Activated CD8-positive, alpha-beta T cell treated with anti-CD3 and anti-CD28 coated beads, Interleukin-2, amount 10 ng/mL, durations not matched to agents 7 days and 5 days (primary cell): ENCODE results near the gene DNAI2. TPM values are rescaled to one million over a fixed set of nuclear protein-coding genes. Genes with fewer than 3 reads are reported as not detected.

Experiments used
- ATAC-seq: fragments of 150-1000 bp; cut with Tn5 transposase; one replicate; pipeline ENCODE4 v1.10.0; 2021; ENCODE audit warnings: moderate library complexity
- CTCF ChIA-PET: fragments of 350-600 bp; sonication (Branson Sonifier 250); formaldehyde crosslinking; loops from one replicate; lab custom pipeline; 2021; ENCODE audit warnings: antibody characterized with exemption; lab: Charles Lee
- POLR2A ChIA-PET: fragments of 350-600 bp; sonication (Branson Sonifier 250); formaldehyde crosslinking; loops from one replicate; lab custom pipeline; 2021; ENCODE audit warnings: antibody characterized with exemption; lab: Charles Lee
- DNase-seq: peaks from one replicate; pipeline ENCODE4 v3.0.0-alpha.2; 2020
- H3K27ac Mint-ChIP-seq: one replicate; pipeline ENCODE4 v1.8.0; 2021; ENCODE audit warnings: mild to moderate bottlenecking, mixed read lengths
- H3K27me3 Mint-ChIP-seq: one replicate; pipeline ENCODE4 v1.8.0; 2021; ENCODE audit warnings: low read depth, mixed read lengths
- H3K36me3 Mint-ChIP-seq: one replicate; pipeline ENCODE4 v1.8.0; 2021; ENCODE audit warnings: low read depth, mixed read lengths
- H3K4me1 Mint-ChIP-seq: one replicate; pipeline ENCODE4 v1.8.0; 2021; ENCODE audit warnings: low read depth, mixed read lengths
- H3K4me3 Mint-ChIP-seq: one replicate; pipeline ENCODE4 v1.8.0; 2021; ENCODE audit warnings: mild to moderate bottlenecking, mixed read lengths
- H3K9me3 Mint-ChIP-seq: one replicate; pipeline ENCODE4 v1.8.0; 2022; ENCODE audit warnings: mixed read lengths; ENCODE audit not compliant: insufficient read depth
- total RNA-seq, 2 experiments: library from RNA; stranded (reverse); gene quantifications; one replicate each; pipeline ENCODE4 v1.2.3, GENCODE V29; 2021

Gene DNAI2
- total RNA-seq, 2 experiments from 2014 or later = 0.52 to 0.84 TPM

- Mint-ChIP-seq H3K9me3 (no peaks in the 10 kb centered on the region), H3K36me3 (no peaks in the 10 kb centered on the region), H3K4me1 (no peaks in the 10 kb centered on the region), H3K27me3 (peaks cover 11% of the 10 kb centered on the region), H3K4me3 (no peak overlapping the region), H3K27ac (no peak overlapping the region)
- ChIA-PET CTCF (interaction anchor here (1.7 kb wide), 1 partner anchor 12 kb away, joined by 4 read pairs; no protein-coding TSS in a partner anchor), POLR2A (no interaction called here)
- no peak for DNase-seq
- no peak for ATAC-seq
Measured at GRCh38 chr17:74345433-74346241, 71.6 kb downstream of the DNAI2 start.

DNA sequence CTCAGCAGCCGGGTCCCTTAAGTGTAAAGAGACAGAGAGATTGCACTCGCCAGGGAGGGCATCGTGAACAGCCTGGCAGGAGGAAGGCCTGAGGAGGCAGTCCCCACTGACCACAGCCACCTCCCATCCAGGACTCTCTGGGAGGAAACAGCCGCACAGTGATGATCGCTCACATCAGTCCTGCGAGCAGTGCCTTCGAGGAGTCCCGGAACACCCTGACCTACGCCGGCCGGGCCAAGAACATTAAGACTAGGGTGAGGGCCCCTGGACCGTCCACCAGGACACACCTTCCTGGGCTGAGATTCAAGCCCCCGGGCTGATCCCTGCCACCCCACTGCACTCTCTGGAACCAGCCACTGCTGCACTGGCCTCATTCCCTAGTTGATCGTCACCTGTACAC, 73.6 kb downstream of the DNAI2 start:
- ChIA-PET CTCF (no interaction called here), POLR2A (interaction anchor here (1.4 kb wide), 1 partner anchor 23 kb away, joined by 3 read pairs; no protein-coding TSS in a partner anchor)
- Mint-ChIP-seq H3K27ac (no peak overlapping the region), H3K4me1 (no peaks in the 10 kb centered on the region), H3K36me3 (no peaks in the 10 kb centered on the region), H3K27me3 (peaks cover 26% of the 10 kb centered on the region), H3K9me3 (no peaks in the 10 kb centered on the region), H3K4me3 (no peak overlapping the region)
- DNase-seq = no peak
- ATAC-seq = no peak

DNA sequence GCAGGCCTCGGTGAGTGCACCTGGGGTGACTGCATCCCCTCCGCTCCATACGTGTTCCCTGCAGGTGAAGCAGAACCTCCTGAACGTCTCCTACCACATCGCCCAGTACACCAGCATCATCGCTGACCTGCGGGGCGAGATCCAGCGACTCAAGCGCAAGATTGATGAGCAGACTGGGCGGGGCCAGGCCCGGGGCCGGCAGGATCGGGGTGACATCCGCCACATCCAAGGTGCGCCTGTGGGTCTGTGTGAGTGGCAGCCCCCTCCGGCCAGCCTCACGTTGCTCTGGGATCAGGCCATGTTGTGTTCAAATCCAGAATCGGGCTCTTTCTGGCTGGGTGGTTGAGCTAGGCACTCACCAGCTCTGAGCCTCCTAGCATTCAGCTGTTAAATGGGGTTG, 75.1 kb downstream of the DNAI2 start:
- Mint-ChIP-seq H3K27me3 (peaks cover 39% of the 10 kb centered on the region), H3K27ac (no peak overlapping the region), H3K4me1 (no peaks in the 10 kb centered on the region), H3K4me3 (no peak overlapping the region), H3K36me3 (no peaks in the 10 kb centered on the region), H3K9me3 (no peaks in the 10 kb centered on the region)
- POLR2A ChIA-PET = no interaction called here
- CTCF ChIA-PET = interaction anchor here (0.7 kb wide), 1 partner anchor 43 kb away, joined by 3 read pairs; no protein-coding TSS in a partner anchor
- no peak for DNase-seq
- ATAC-seq = no peak

DNA sequence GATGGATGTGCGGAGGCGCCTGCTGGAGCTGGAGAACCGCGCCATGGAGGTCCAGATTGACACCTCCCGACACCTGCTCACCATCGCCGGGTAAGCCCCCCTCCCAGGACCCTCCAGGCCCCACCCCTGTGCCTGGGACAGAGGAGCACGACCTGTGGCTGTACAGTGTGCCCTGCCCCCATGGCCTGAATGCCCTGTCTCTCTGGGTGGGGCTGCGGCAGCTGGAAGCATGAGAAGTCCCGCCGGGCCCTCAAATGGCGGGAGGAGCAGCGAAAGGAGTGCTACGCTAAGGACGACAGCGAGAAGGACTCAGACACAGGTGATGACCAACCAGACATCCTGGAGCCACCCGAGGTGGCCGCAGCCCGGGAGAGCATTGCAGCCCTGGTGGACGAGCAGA, 76.5 kb downstream of the DNAI2 start:
- H3K9me3 Mint-ChIP-seq = no peaks in the 10 kb centered on the region
- no peak overlapping the region for H3K27ac Mint-ChIP-seq
- no peak for ATAC-seq
- CTCF ChIA-PET = interaction anchor here (0.5 to 3.0 kb wide), 2 partner anchors 18 to 233 kb away, joined by 3 to 20 read pairs; no protein-coding TSS in a partner anchor
- no peaks in the 10 kb centered on the region for H3K4me1 Mint-ChIP-seq
- DNase-seq = no peak
- no peaks in the 10 kb centered on the region for H3K36me3 Mint-ChIP-seq
- H3K4me3 Mint-ChIP-seq = no peak overlapping the region
- peaks cover 45% of the 10 kb centered on the region for H3K27me3 Mint-ChIP-seq
- POLR2A ChIA-PET = no interaction called here

DNA sequence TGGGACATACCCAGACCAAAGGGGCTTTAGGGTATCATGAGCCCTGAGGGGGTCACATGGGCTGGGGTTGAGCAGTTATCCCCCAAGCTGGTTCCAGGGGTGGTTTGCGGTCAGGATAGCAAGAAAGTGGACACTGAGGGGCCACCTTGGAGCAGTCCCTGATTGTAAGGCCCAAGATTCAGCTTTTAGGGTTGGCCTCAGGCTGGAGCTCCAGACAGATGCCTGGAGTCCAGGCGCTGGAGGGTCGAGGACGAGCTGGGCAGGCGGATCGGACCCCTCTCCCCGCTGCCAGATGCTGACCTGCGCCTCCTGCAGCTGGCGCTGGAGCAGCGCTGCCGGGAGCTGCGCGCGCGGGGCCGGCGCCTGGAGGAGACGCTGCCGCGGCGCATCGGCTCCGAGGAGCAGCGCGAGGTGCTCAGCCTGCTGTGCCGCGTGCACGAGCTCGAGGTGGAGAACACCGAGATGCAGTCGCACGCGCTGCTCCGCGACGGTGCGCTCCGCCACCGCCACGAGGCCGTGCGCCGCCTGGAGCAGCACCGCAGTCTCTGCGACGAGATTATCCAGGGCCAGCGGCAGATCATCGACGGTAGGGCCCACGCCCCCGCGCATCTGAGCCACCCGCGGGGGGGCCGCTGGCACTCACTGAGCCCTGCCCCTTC, 77.6 kb downstream of the DNAI2 start:
- Mint-ChIP-seq H3K27me3 (peaks cover 54% of the 10 kb centered on the region), H3K9me3 (no peaks in the 10 kb centered on the region), H3K27ac (no peak overlapping the region), H3K4me1 (no peaks in the 10 kb centered on the region), H3K4me3 (no peak overlapping the region), H3K36me3 (no peaks in the 10 kb centered on the region)
- DNase-seq = no peak
- peak; percentile 37 for ATAC-seq
- ChIA-PET CTCF (interaction anchor here (0.7 to 3.0 kb wide), 6 partner anchors 10 to 139 kb away, joined by 3 to 20 read pairs (median 4); partner anchors contain the start of genes BTBD17 and TTYH2), POLR2A (no interaction called here)

- no peak for DNase-seq
- H3K4me1 Mint-ChIP-seq = peaks cover 2% of the 10 kb centered on the region
- H3K9me3 Mint-ChIP-seq = no peaks in the 10 kb centered on the region
- H3K4me3 Mint-ChIP-seq = no peak overlapping the region
- ChIA-PET CTCF (interaction anchor here (0.6 to 3.0 kb wide), 9 partner anchors 8 to 142 kb away, joined by 3 to 20 read pairs (median 4); partner anchors contain the start of gene BTBD17), POLR2A (no interaction called here)
- no peak for ATAC-seq
- no peak overlapping the region for H3K27ac Mint-ChIP-seq
- no peaks in the 10 kb centered on the region for H3K36me3 Mint-ChIP-seq
- H3K27me3 Mint-ChIP-seq = peaks cover 61% of the 10 kb centered on the region
Measured at GRCh38 chr17:74353446-74354060, 79.5 kb downstream of the DNAI2 start.

DNA sequence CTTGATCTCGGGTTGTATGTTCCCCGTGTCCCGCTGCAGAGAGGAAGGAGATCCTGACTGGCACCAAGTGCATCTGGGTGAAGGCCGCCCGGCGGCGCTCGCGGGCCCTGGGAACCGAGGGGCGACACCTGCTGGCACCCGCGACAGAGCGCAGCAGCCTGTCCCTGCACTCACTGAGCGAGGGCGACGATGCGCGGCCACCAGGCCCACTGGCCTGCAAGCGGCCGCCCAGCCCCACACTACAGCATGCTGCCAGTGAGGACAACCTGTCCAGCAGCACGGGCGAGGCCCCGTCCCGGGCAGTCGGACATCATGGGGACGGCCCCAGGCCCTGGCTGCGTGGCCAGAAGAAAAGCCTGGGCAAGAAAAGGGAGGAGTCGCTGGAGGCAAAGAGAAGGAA, 80.1 kb downstream of the DNAI2 start:
- H3K4me1 Mint-ChIP-seq = peaks cover 2% of the 10 kb centered on the region
- no peak overlapping the region for H3K27ac Mint-ChIP-seq
- ATAC-seq (peak; percentile 71), DNase-seq (peak; percentile 72)
- ChIA-PET CTCF (interaction anchor here (0.9 to 1.3 kb wide), 3 partner anchors 9 to 143 kb away, joined by 3 to 4 read pairs (median 4); no protein-coding TSS in a partner anchor), POLR2A (no interaction called here)
- peaks cover 62% of the 10 kb centered on the region for H3K27me3 Mint-ChIP-seq
- no peaks in the 10 kb centered on the region for H3K9me3 Mint-ChIP-seq
- no peak overlapping the region for H3K4me3 Mint-ChIP-seq
- no peaks in the 10 kb centered on the region for H3K36me3 Mint-ChIP-seq

- no peaks in the 10 kb centered on the region for H3K36me3 Mint-ChIP-seq
- no peaks in the 10 kb centered on the region for H3K9me3 Mint-ChIP-seq
- POLR2A ChIA-PET = no interaction called here
- ATAC-seq = no peak
- no peak overlapping the region for H3K27ac Mint-ChIP-seq
- no peak overlapping the region for H3K4me3 Mint-ChIP-seq
- CTCF ChIA-PET = interaction anchor here (0.9 kb wide), 1 partner anchor 8 kb away, joined by 3 read pairs; no protein-coding TSS in a partner anchor
- H3K27me3 Mint-ChIP-seq = peaks cover 62% of the 10 kb centered on the region
- no peak for DNase-seq
- peaks cover 2% of the 10 kb centered on the region for H3K4me1 Mint-ChIP-seq
Measured at GRCh38 chr17:74354561-74354960, 80.5 kb downstream of the DNAI2 start.

DNA sequence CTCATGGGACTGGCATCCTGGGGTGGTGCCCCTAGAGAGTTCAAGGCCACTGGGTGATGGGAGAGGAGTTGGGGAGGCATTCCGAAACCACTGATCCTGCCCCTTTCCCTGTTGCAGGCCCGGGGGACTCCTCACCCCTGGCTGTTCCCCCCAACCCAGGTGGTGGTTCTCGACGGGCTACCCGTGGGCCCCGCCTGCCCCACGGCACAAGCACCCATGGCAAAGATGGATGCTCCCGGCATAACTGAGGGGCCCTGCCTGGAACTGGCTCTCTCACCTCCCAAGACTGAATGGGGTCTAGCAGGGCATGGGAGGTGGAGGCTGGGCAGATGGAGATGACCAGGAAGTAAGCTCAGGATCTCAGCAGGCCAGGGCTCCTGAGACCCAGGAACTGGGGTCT, 81.0 kb downstream of the DNAI2 start:
- ChIA-PET POLR2A (no interaction called here), CTCF (interaction anchor here (0.9 kb wide), 1 partner anchor 8 kb away, joined by 3 read pairs; no protein-coding TSS in a partner anchor)
- Mint-ChIP-seq H3K4me1 (peaks cover 2% of the 10 kb centered on the region), H3K27ac (no peak overlapping the region), H3K36me3 (no peaks in the 10 kb centered on the region), H3K27me3 (peaks cover 61% of the 10 kb centered on the region), H3K4me3 (no peak overlapping the region), H3K9me3 (no peaks in the 10 kb centered on the region)
- DNase-seq = no peak
- no peak for ATAC-seq

GRCh38 chr17:74356646-74357465, 82.8 kb downstream of the DNAI2 start:
- POLR2A ChIA-PET = no interaction called here
- peaks cover 2% of the 10 kb centered on the region for H3K4me1 Mint-ChIP-seq
- no peaks in the 10 kb centered on the region for H3K36me3 Mint-ChIP-seq
- no peak overlapping the region for H3K4me3 Mint-ChIP-seq
- CTCF ChIA-PET = interaction anchor here (0.7 to 3.1 kb wide), 5 partner anchors 11 to 137 kb away, joined by 3 to 17 read pairs (median 4); partner anchors contain the start of gene GPR142
- ATAC-seq (peak; percentile 33), DNase-seq (peak; percentile 38)
- H3K27me3 Mint-ChIP-seq = peaks cover 51% of the 10 kb centered on the region
- H3K9me3 Mint-ChIP-seq = no peaks in the 10 kb centered on the region
- no peak overlapping the region for H3K27ac Mint-ChIP-seq

DNA sequence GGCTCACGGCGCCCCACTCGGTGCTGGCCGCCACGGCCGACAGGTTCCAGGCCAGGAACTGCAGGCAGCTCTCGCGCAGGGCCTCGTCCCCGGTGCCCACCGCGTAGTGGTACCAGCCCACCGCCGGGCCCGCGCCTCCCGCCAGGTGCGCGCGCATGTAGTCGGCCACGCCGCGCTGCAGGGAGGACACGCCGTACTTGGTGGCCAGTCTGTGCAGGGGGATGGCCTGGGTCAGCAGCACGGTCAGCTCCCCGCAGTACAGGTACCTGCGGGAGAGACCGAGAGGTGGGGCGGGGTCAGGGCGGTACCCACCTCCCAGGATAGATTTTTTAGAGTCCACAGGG, 83.4 kb downstream of the DNAI2 start:
- Mint-ChIP-seq H3K36me3 (no peaks in the 10 kb centered on the region), H3K9me3 (no peaks in the 10 kb centered on the region), H3K4me3 (no peak overlapping the region), H3K4me1 (peaks cover 2% of the 10 kb centered on the region), H3K27ac (no peak overlapping the region), H3K27me3 (peaks cover 47% of the 10 kb centered on the region)
- CTCF ChIA-PET = interaction anchor here (0.9 to 3.1 kb wide), 4 partner anchors 11 to 136 kb away, joined by 3 to 17 read pairs (median 4); partner anchors contain the start of gene GPR142
- POLR2A ChIA-PET = no interaction called here
- DNase-seq (no peak), ATAC-seq (no peak)
